Endothelial cell of umbilical vein (primary cell): ENCODE data around the gene UBE2QL1. TPM values are rescaled to one million over a fixed set of nuclear protein-coding genes. Genes with fewer than 3 reads are reported as not detected.

Experiments used
- BruUV-seq: library from RNA; stranded (reverse); fragments of 400-500 nt; replicated peaks from 2 replicates; lab custom pipeline; 2021; lab: Mats Ljungman, UMichigan
- CTCF ChIA-PET: fragments of 300-600, 350-600 bp; sonication (Branson Sonifier 250); formaldehyde crosslinking; loops from one replicate; lab custom pipeline; 2021; ENCODE audit warnings: antibody characterized with exemption, inconsistent platforms; lab: Charles Lee
- POLR2A ChIA-PET: fragments of 300-600, 350-600 bp; sonication (Branson Sonifier 250); formaldehyde crosslinking; loops from one replicate; lab custom pipeline; 2021; ENCODE audit warnings: antibody characterized with exemption, inconsistent platforms; lab: Charles Lee
- DNase-seq: peaks from one replicate; pipeline ENCODE4 v3.0.0-alpha.2; 2011; ENCODE audit warnings: low read depth, low spot score
- FAIRE-seq: peaks from 2 replicates; lab custom pipeline; 2011; peaks lifted over from hg19 to GRCh38; lab: Jason Lieb, UNC
- H2AFZ ChIP-seq: 2 replicates; pipeline ENCODE4 v1.6.0; 2012; ENCODE audit warnings: low read depth, low read length, control low read depth, inconsistent platforms
- H3K27ac ChIP-seq: 2 replicates; pipeline ENCODE4 v1.5.1; 2011; ENCODE audit warnings: low read depth, mild to moderate bottlenecking, control low read depth, low read length, moderate library complexity; ENCODE audit not compliant: insufficient read depth
- H3K27me3 ChIP-seq, 2 experiments: 2 replicates each; pipeline versions ENCODE4 v1.6.0 to v1.6.1; 2011; ENCODE audit warnings: low read length in 2 of 2, mixed read lengths in 1 of 2; ENCODE audit not compliant: control insufficient read depth in 2 of 2, insufficient read depth in 2 of 2
- H3K36me3 ChIP-seq, 2 experiments: 2 replicates in 1 of 2; 3 replicates in 1 of 2; pipeline ENCODE4 v1.5.1; 2011; ENCODE audit warnings: low read length in 2 of 2, mild to moderate bottlenecking in 1 of 2, moderate library complexity in 1 of 2; ENCODE audit not compliant: control insufficient read depth in 2 of 2, insufficient read depth in 2 of 2; ENCODE audit errors: extremely low read depth in 1 of 2
- H3K4me1 ChIP-seq: 3 replicates; pipeline ENCODE4 v1.5.1; 2011; ENCODE audit warnings: mild to moderate bottlenecking, low read length; ENCODE audit not compliant: control insufficient read depth, insufficient read depth; ENCODE audit errors: extremely low read depth
- H3K4me2 ChIP-seq: 2 replicates; pipeline ENCODE4 v1.6.1; 2011; ENCODE audit warnings: low read length, control low read depth, mixed read lengths; ENCODE audit not compliant: insufficient read depth
- H3K4me3 ChIP-seq, 3 experiments: fragments of 200-600 bp in 1 of 3; sonication (generic), shearing (Covaris generic) in 1 of 3; replicated peaks in 1 of 3; 2 replicates each; pipeline ENCODE4 v1.5.1; 2011 to 2016; ENCODE audit warnings: control low read depth in 3 of 3, low read length in 3 of 3, mild to moderate bottlenecking in 2 of 3, inconsistent platforms in 1 of 3, low read depth in 1 of 3, moderate library complexity in 1 of 3; ENCODE audit not compliant: insufficient read depth in 1 of 3
- H3K79me2 ChIP-seq: 2 replicates; pipeline ENCODE4 v1.6.0; 2012; ENCODE audit warnings: low read length, inconsistent platforms; ENCODE audit not compliant: control insufficient read depth, insufficient read depth
- H3K9ac ChIP-seq: replicated peaks from 2 replicates; pipeline ENCODE3; 2011; ENCODE audit warnings: low read length, control low read depth; ENCODE audit not compliant: insufficient read depth; ENCODE audit errors: extremely low read depth
- H3K9me1 ChIP-seq: replicated peaks from 3 replicates; pipeline ENCODE4 v1.6.0; 2011; ENCODE audit warnings: mild to moderate bottlenecking, low read length; ENCODE audit not compliant: control insufficient read depth, insufficient read depth; ENCODE audit errors: extremely low read depth
- H3K9me3 ChIP-seq: replicated peaks from 2 replicates; pipeline ENCODE4 v1.5.1; 2012; ENCODE audit warnings: low read length, inconsistent platforms; ENCODE audit not compliant: control insufficient read depth, insufficient read depth
- H4K20me1 ChIP-seq: replicated peaks from 2 replicates; pipeline ENCODE3; 2011; ENCODE audit warnings: mild to moderate bottlenecking, low read length; ENCODE audit not compliant: control insufficient read depth, insufficient read depth; ENCODE audit errors: extremely low read depth
- CTCF ChIP-seq, 2 donors: IDR thresholded peaks; 1 replicate in 1 of 2; 2 replicates in 1 of 2; pipeline ENCODE4 v1.5.1; 2011; ENCODE audit warnings: low read length in 2 of 2, mild to moderate bottlenecking in 2 of 2, moderate library complexity in 2 of 2, control low read depth in 1 of 2, inconsistent platforms in 1 of 2, low read depth in 1 of 2; ENCODE audit not compliant: insufficient read depth in 1 of 2; ENCODE audit errors: extremely low read depth in 1 of 2
- EZH2 ChIP-seq: IDR thresholded peaks from 2 replicates; pipeline ENCODE4 v1.6.1; 2012; ENCODE audit warnings: borderline replicate concordance, low read depth, mild to moderate bottlenecking, moderate library complexity, low read length, inconsistent platforms; ENCODE audit not compliant: severe bottlenecking
- FOS ChIP-seq: IDR thresholded peaks from 2 replicates; pipeline ENCODE4 v1.6.1; 2011; ENCODE audit warnings: mild to moderate bottlenecking, low read length, moderate library complexity, borderline replicate concordance; ENCODE audit not compliant: insufficient read depth
- GATA2 ChIP-seq: IDR thresholded peaks from 2 replicates; pipeline ENCODE4 v1.7.0; 2011; ENCODE audit warnings: low read depth, mild to moderate bottlenecking, moderate library complexity, mixed read lengths, low read length; ENCODE audit not compliant: insufficient read length, insufficient read depth
- JUN ChIP-seq: IDR thresholded peaks from 2 replicates; pipeline ENCODE4 v1.6.1; 2011; ENCODE audit warnings: borderline replicate concordance, low read depth; ENCODE audit not compliant: insufficient read length, insufficient read depth
- MAX ChIP-seq: IDR thresholded peaks from 2 replicates; pipeline ENCODE4 v1.6.1; 2011; ENCODE audit not compliant: insufficient read depth, insufficient read length
- MYC ChIP-seq: IDR thresholded peaks from one replicate; pipeline ENCODE4 v1.6.1; 2011; ENCODE audit warnings: mild to moderate bottlenecking, low read depth, low read length
- POLR2A ChIP-seq: IDR thresholded peaks from 2 replicates; pipeline ENCODE4 v1.6.1; 2012; ENCODE audit warnings: low read depth, mild to moderate bottlenecking, control low read depth, low read length
- POLR2AphosphoS5 ChIP-seq: IDR thresholded peaks from 2 replicates; pipeline ENCODE4 v1.6.1; 2012; ENCODE audit warnings: low read depth, mild to moderate bottlenecking, control low read depth, low read length, moderate library complexity; ENCODE audit not compliant: insufficient read depth
- dilution Hi-C: fragments of 300-500 bp; cut with MboI; formaldehyde crosslinking; loops from one replicate; pipeline ENCODE4 v1.15.0; 2019; ENCODE audit warnings: low sequenced_read_pairs; ENCODE audit not compliant: extremely low pct_ligation_motif_present
- intact Hi-C: fragments of 100-400 bp; cut with micrococcal nuclease; formaldehyde crosslinking; loops from one replicate; pipeline ENCODE4 v1.10.0; 2022
- polyA plus RNA-seq, 4 experiments: library from polyadenylated mRNA; depleted of rRNA in 3 of 4; stranded (reverse) in 3 of 4; unstranded in 1 of 4; fragments of >200 nt; gene quantifications; 2 replicates each; pipeline versions ENCODE4 v1.2.1 to v1.2.3, GENCODE V29; 2011 to 2012; ENCODE audit warnings: missing spikeins in 1 of 4
- total RNA-seq: library from RNA; stranded (reverse); gene quantifications from 2 replicates; pipeline ENCODE4 v1.2.3, GENCODE V29; 2021

Gene UBE2QL1
- total and polyA plus RNA-seq, 2 donors (not counting 3 experiments of a cell fraction or from before 2014, with no cell fraction given) = 0.04 to 0.15 TPM

- ChIA-PET CTCF (no interaction called here), POLR2A (no interaction called here)
- no peak overlapping the region for H3K4me2 ChIP-seq
- DNase-seq (no peak), FAIRE-seq (no peak)
- no peaks in the 10 kb centered on the region for H3K4me1 ChIP-seq
- BruUV-seq = no TSS peak
- H2AFZ ChIP-seq = no peak overlapping the region
- H3K27ac ChIP-seq = no peak overlapping the region
- no peaks in the 10 kb centered on the region for H3K79me2 ChIP-seq
- no peaks in the 10 kb centered on the region for H4K20me1 ChIP-seq
- intact Hi-C loops = no loop called here
- no peaks in the 10 kb centered on the region for H3K36me3 ChIP-seq
- H3K4me3 ChIP-seq = no peak overlapping the region
- H3K9ac ChIP-seq = no peak overlapping the region
- H3K27me3 ChIP-seq = peaks cover 0 to 2% of the 10 kb centered on the region in 2 experiments
- dilution Hi-C loops = no loop called here
- H3K9me3 ChIP-seq = no peaks in the 10 kb centered on the region
- no peak for TF ChIP-seq JUN
- TF ChIP-seq MYC = no peak
- no peak for TF ChIP-seq GATA2
- H3K9me1 ChIP-seq = no peaks in the 10 kb centered on the region
Observed at GRCh38 chr5:6501701-6502100, 53.0 kb downstream of the UBE2QL1 start.

GRCh38 chr5:6502421-6502820 lies 53.8 kb downstream of the UBE2QL1 start:
- H3K4me2 ChIP-seq = no peak overlapping the region
- no peaks in the 10 kb centered on the region for H3K4me1 ChIP-seq
- H3K9ac ChIP-seq = no peak overlapping the region
- H3K36me3 ChIP-seq = no peaks in the 10 kb centered on the region
- no peaks in the 10 kb centered on the region for H3K9me1 ChIP-seq
- no peaks in the 10 kb centered on the region for H4K20me1 ChIP-seq
- no peaks in the 10 kb centered on the region for H3K9me3 ChIP-seq
- H3K27ac ChIP-seq = no peak overlapping the region
- dilution Hi-C loops (no loop called here), intact Hi-C loops (no loop called here)
- no peak for FAIRE-seq
- no peak overlapping the region for H2AFZ ChIP-seq
- H3K79me2 ChIP-seq = no peaks in the 10 kb centered on the region
- no peak for TF ChIP-seq CTCF (IDR thresholded peaks at IDR 0.05; ENCODE audit: extremely low read depth in 1 of 2, insufficient read depth in 1 of 2, low read depth in 1 of 2, low read length in 2 of 2)
- no peak for TF ChIP-seq MYC
- TF ChIP-seq GATA2 = no peak
- TF ChIP-seq JUN = no peak
- TF ChIP-seq POLR2AphosphoS5 = no peak
- no peak for TF ChIP-seq MAX
- no peak for TF ChIP-seq FOS
- TF ChIP-seq POLR2A = no peak
- no peak for TF ChIP-seq EZH2
- no TSS peak for BruUV-seq
- ChIA-PET CTCF (no interaction called here), POLR2A (no interaction called here)
- no peak for DNase-seq
- H3K27me3 ChIP-seq = peaks cover 0 to 2% of the 10 kb centered on the region in 2 experiments
- H3K4me3 ChIP-seq = no peak overlapping the region
